ENCODE results near the gene MYRIP.

- no peak for TF ChIP-seq POLR2A (IDR thresholded peaks at IDR 0.05; ENCODE audit: extremely low read depth, insufficient read length)
- TF ChIP-seq CTCF (IDR thresholded peaks at IDR 0.05; ENCODE audit: low read depth, low read length) = no peak
- no peak for TF ChIP-seq MAX (IDR thresholded peaks at IDR 0.05; ENCODE audit: low read depth, low read length)
- TF ChIP-seq MYC (IDR thresholded peaks at IDR 0.05; ENCODE audit: low read depth, low read length) = no peak
These were observed 8.2 kb upstream of the MYRIP start for GRCh38 chr3:39801216-39801615.
